Upper lobe of left lung (tissue), 4 donors: ENCODE data around the gene A2ML1.

Source experiments
- EP300 ChIP-seq, 4 donors: sonication (generic); formaldehyde crosslinking; IDR thresholded peaks; one replicate each; pipeline ENCODE4 v1.5.1; 2017; ENCODE audit warnings: antibody characterized with exemption in 4 of 4, control low read depth in 2 of 4
- POLR2A ChIP-seq, 4 donors: fragments of 450-650 bp; IDR thresholded peaks; one replicate each; pipeline ENCODE4 v1.5.1; 2016 to 2017; ENCODE audit warnings: antibody characterized with exemption in 4 of 4, mild to moderate bottlenecking in 2 of 4
- POLR2AphosphoS5 ChIP-seq, 2 donors: sonication (generic); formaldehyde crosslinking; IDR thresholded peaks; one replicate each; pipeline ENCODE4 v1.5.1; 2017; ENCODE audit warnings: antibody characterized with exemption in 2 of 2
- TF ChIP-seq, protein P1 (sequence below), 6 experiments: fragments of 450-650 bp in 4 of 6; fragments of 200-600 bp in 2 of 6; sonication (generic) in 2 of 6; IDR thresholded peaks; one replicate each; pipeline ENCODE4 v1.5.1; 2016 to 2019; ENCODE audit warnings: antibody characterized with exemption in 6 of 6

DNA sequence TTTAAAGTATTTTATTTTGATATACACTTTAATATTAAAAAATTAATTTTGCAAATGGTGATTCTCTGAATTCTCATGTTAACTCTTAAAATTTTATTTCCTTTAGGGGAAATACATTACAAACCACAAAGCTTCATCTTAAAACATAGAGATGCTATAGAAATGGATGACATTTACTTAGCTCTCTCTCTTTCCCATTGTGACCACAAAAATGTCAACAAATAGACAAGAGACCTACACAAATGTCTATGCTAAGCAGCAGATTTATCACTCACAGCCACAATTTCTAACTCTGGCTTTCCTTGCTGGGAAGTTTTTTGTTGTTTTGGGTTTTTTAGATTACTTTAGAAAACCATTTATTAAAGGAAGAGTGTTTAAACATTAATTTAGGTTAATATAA is 72.0 kb downstream of the A2ML1 start:
- TF ChIP-seq, protein P1, sequence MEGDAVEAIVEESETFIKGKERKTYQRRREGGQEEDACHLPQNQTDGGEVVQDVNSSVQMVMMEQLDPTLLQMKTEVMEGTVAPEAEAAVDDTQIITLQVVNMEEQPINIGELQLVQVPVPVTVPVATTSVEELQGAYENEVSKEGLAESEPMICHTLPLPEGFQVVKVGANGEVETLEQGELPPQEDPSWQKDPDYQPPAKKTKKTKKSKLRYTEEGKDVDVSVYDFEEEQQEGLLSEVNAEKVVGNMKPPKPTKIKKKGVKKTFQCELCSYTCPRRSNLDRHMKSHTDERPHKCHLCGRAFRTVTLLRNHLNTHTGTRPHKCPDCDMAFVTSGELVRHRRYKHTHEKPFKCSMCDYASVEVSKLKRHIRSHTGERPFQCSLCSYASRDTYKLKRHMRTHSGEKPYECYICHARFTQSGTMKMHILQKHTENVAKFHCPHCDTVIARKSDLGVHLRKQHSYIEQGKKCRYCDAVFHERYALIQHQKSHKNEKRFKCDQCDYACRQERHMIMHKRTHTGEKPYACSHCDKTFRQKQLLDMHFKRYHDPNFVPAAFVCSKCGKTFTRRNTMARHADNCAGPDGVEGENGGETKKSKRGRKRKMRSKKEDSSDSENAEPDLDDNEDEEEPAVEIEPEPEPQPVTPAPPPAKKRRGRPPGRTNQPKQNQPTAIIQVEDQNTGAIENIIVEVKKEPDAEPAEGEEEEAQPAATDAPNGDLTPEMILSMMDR (IDR thresholded peaks at IDR 0.05): no peak
- TF ChIP-seq POLR2AphosphoS5 (IDR thresholded peaks at IDR 0.05) (no peak), EP300 (IDR thresholded peaks at IDR 0.05) (no peak), POLR2A (IDR thresholded peaks at IDR 0.05) (no peak)
